ENCODE measurements around the gene FKBP3.
"Not testable (repeated sequence)": the region's sequence is repeated elsewhere in the genome, so short reads cannot be mapped to it uniquely, and the experiment has no call there.

Gene FKBP3

DNA sequence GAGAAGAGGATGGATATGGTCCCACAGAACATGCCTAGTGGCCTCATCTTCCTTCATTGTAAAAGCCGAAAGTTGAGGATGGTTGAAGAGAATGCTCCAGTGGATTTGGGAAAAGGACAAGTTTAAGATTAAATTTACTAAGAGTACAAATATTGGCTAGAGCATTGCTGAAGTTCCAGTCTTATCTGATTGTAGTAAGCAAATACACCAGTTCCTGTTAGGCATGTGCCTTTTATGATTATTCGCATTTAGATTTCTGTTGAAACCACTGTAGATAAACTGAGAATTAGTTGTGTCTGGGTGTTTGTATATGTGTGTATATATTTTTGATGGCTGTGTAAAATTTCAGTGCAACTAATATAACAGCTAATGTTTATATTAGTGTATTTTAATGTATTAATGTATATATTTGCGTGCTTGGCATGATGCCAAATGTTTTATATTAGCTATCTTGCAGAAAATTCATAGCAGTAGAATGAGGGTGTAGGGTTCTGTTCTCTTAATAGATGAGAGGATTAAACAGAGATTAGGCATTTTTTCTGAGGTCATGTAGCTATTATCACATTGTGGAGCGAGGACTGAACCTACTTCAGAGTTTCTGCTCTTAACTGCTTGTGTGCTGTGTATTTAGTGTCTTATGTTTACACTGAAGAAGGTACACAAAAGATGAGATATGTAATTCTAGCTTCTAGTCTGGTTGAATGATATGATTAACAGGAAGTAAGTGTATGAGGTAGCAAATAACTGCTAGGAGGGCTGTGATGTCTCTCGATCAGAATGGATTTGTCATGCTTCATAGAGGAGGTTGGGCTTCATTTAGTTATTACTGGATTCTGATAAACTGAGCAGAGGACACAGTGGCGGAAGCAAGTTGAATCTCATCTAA, 21.1 kb downstream of the FKBP3 start:
- no peak for DNase-seq

DNA sequence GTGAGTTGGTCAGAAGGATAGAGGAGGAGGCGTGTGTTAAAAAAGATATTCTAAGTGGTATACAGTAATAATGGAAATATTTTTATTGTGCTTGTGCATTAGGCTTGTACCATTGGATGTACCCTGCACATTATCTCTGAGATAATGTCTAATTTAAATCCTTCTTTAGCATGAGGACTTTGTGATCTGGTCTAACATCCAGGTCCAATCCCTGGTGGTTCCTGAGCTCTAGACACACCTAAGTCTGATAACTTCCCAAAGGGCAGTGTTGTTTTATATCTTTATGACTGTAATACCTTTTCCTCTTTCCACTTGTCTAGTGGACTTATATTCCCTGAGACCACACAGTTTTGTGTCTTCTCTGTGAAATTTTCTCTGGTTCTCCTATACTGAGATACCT, 29.7 kb downstream of the FKBP3 start:
- DNase-seq = no peak

DNA sequence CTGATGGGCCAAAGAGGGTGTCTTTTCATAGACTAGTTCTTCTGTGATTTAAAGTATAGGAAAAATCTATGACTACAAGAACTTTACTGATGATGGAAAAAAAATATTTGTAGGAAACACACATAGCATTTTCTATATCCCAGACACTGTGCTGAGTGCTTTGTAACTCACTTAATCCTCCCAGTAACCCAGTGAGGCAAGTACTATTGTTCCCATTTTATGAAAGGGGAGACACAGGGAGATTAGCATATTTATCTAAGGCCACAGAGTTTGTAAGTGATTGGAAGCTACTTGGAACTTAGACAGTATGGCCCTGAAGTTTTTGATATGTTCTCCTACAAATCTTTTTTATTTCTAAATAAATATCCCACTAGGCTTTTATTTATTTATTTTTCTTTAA, 30.5 kb downstream of the FKBP3 start:
- DNase-seq = no peak

GRCh38 chr14:45096218-45096617, 38.1 kb downstream of the FKBP3 start:
- DNase-seq = no peak

DNA sequence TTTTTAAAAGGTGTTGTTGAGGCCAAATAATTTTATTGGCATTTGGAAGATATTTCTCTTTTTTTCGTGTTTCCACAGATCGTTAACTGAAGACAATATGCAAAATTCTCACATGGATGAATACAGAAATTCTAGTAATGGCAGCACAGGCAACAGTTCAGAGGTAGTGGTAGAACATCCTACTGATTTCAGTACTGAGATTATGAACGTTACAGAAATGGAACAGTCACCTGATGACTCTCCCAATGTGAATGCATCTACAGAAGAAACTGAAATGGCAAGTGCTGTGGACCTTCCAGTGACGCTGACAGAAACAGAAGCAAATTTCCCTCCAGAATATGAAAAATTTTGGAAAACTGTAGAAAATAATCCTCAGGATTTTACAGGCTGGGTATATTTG, 39.1 kb downstream of the FKBP3 start:
- no peak for DNase-seq

- no peak for DNase-seq
Measured at GRCh38 chr14:45094275-45094674, 40.0 kb downstream of the FKBP3 start.

DNA sequence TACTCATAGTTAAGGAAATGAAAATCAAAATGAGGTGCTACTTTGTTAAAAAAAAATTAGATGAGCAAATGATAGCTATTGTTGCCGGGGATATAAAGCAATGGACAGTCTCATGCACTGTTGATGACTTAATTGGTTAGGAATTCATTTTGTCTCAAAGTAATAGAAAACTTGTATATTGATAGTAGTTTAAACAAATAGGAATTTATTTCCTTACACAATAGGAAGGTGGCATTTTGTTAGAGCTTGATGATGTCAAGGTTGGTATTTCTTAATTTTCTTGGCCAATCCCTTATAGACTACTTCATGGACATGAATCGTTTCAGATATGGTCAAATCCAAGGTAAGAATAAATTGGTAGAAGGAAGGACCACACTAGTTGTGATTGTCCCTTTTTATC, 42.6 kb downstream of the FKBP3 start:
- DNase-seq = no peak

DNA sequence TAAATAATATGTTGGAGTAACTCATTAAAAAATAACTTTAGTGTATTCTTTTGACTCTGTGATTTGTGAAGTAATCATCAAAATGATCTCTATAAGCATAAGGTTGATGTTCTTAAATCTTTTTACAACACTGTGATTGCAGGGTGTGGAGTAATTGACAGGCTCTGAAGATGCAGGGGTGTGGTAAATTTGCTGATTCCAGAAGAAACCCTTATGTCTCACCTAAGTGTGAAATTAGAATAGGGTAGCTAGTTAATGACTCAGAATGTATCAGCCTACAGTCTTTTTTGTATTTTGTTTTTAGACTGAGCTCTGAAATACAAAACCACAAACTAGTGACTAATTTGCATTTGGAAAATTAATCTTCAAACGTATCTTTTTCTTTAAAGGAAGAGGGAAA, 44.5 kb downstream of the FKBP3 start:
- DNase-seq = no peak

DNA sequence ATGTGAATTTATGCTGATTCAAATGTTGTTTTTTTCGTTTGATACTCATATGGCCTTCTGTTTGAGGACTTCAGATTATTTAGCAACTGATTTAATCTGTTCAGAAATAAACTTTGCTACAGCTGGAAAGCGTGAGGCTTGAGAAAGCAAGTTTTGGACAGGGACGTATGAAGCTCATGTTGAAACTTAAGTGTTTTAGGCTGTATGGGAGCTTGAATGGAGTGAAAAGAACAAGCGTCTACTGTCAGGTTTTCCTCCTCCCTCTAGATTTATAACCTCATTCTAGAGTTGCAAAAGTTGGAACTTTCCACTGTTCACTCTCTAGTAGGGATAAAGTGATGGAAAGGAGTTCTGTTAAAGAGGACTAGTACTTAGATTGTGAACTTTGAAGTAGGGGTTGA, 49.3 kb downstream of the FKBP3 start:
- DNase-seq = no peak

- DNase-seq = peak; percentile 94
Measured at GRCh38 chr14:45083976-45084722, 50.1 kb downstream of the FKBP3 start, which contains the start of gene PRPF39. Gene PRPF39 (plus strand): TSS chr14:45084116. CDS start chr14:45095240, 11,124 bp downstream.

DNA sequence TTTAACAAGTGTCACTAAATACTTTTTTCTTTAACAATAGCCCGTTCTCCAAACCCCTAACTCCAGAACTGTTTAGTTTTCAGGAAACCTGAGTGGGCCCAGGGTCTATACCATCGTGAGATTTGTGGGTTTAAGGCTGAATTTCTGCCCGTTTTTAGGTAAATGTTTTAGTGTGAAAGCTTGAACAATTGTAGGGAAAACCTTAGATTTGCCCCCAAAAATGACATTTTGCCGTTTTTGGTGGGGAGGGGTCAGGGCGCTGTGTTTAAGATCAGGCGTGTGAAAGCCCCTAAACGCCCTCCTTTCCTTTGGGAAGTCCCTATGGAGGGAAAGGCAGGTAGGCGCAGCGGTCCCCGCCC, 50.7 kb downstream of the FKBP3 start:
- no peak for DNase-seq

DNA sequence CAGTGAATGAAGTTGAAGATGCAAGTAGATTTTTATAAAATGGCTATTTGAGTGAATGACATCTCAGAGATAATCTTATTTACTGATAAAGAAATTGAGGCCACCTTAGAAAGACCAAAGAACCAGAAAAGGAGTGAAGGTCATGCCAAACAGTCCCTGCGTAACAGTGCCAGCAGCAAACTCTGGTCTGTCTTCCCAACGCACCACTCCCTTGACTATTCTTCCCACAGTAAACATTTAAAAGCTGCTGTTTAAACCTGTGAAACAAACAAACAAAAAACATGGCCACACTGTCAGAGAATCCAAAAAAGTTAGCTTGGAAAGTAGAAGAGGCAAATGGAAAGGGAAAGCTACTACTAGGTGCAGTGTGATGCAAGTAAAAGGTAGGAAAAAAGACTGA, 51.9 kb downstream of the FKBP3 start:
- DNase-seq = no peak

DNA sequence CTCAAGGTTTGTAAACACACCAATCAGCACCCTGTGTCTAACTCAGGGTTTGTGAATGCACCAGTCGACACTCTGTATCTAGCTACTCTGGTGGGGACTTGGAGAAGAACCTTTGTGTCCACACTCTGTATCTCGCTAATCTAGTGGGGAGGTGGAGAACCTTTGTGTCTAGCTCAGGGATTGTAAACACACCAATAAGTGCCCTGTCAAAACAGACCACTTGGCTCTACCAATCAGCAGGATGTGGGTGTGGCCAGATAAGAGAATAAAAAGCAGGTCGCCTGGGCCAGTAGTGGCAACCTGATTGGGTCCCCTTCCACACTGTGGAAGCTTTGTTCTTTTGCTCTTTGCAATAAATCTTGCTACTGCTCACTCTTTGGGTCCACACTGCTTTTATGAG, 53.2 kb downstream of the FKBP3 start:
- DNase-seq = not testable (repeated sequence)

DNA sequence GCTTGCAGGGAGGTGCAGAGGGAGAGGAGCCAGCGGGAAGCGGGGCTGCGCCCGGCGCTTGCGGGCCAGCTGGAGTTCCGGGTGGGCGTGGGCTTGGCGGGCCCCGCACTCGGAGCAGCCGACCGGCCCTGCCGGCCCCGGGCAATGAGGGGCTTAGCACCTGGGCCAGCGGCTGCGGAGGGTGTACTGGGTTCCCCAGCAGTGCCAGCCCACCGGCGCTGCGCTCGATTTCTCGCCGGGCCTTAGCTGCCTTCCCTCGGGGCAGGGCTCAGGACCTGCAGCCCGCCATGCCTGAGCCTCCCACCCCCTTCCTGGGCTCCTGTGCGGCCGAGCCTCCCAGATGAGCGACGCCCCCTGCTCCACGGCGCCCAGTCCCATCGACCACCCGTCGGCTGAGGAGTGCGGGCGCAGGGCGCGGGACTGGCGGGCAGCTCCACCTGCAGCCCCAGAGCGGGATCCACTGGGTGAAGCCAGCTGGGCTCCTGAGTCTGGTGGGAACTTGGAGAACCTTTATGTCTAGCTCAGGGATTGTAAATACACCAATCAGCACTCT, 53.8 kb downstream of the FKBP3 start:
- DNase-seq = not testable (repeated sequence)

DNA sequence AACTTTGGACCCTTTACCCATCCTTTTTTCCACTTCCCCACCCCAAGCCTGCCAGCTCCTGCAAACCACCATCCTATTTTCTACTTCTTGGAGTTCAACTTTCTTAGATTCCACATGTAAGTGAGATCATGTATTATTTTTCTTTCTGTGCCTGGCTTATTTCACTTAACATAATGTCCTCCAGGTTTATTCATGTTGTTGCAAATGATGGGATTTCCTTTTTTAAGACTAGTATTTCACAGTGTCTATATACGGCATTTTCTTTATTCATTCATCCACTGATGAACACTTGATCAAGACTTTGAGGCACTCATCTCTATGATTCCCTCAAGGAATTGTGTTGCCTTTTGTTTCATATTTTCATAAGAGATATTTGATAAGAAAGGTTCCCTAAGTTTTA, 56.0 kb downstream of the FKBP3 start:
- no peak for DNase-seq

- DNase-seq = no peak
Measured at GRCh38 chr14:45073231-45073879, 60.9 kb downstream of the FKBP3 start.

- DNase-seq = no peak
Measured at GRCh38 chr14:45072126-45072525, 62.2 kb downstream of the FKBP3 start.

DNA sequence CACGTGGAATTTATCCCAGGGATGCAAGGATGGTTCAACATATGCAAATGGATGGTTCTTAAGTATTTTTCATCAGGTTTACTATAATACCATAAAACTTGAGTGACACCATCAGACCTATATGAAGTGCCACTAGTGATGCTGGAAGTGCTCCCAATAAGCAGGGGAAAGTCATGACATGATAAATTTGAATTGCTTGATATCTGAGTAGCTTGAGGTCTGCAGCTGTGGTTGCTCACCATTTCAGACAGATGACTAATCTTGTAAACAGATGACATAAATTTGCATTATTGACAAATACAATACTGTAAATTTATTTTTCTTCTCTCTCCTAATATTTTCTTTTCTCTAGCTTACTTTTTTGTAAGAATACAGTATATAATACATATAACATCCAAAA, 64.1 kb downstream of the FKBP3 start:
- no peak for DNase-seq

- no peak for DNase-seq
Measured at GRCh38 chr14:45068396-45068795, 65.9 kb downstream of the FKBP3 start.

DNA sequence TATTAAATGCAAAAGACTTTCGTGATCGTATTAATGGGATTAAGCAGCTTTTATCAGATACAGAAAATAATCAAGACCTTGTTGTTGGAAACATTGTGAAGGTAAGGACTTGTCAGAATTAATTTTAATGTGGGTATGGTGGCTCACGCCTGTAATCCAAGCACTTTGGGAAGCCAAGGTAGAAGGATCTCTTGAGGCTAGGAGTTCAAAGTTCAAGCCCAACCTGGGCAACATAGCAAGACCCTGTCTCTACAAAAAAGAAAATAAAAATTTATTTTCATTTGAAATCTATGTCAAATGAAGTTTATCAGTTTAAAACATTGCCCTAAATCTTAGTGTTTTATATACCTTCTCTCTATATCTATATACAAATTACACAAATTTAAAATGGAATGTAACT, 67.6 kb downstream of the FKBP3 start:
- DNase-seq = no peak

DNA sequence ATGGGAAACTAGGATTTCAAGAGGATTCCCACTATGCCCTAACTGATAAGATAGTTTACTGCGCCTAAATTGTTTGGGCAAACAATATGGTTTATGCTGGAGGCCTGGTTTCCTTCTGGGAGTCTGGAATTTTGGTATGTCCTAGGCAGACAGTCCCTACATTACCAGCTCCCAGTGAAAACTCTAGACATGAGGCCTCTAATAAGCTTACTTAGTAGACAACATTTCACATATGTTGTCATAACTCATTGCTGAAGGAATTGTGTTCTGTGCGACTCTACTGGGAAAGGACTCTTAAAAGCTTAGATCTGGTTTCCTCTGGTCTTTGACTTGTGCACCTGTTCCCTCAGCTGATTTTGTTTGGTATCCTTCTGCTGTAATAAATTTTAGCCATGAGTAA, 68.3 kb downstream of the FKBP3 start:
- no peak for DNase-seq

Data from RPMI8226 (cell line).